Measurements from ENCODE around the gene UGT2B10. TPM values are rescaled to one million over a fixed set of nuclear protein-coding genes. Genes with fewer than 3 reads are reported as not detected.
A peak's percentile ranks its signal among the peaks of the same experiment; 100 is the strongest.
"Not testable (repeated sequence)": the region's sequence is repeated elsewhere in the genome, so short reads cannot be mapped to it uniquely, and the experiment has no call there.

The UGT2B10 gene
- total RNA-seq = not detected in 2 replicates
- long read RNA-seq = 0 reads

- DNase-seq (ENCODE audit: low spot score, unreplicated experiment); H3K27me3 Mint-ChIP-seq; H3K36me3 Mint-ChIP-seq (ENCODE audit: insufficient read depth): not testable (repeated sequence)
- H3K4me3 Mint-ChIP-seq (ENCODE audit: low read depth) = peak within 1 kb of the TSS; percentile 1
- H3K4me1 Mint-ChIP-seq (ENCODE audit: low read depth) = peaks cover 26% of the 10 kb centered on the region
- peak within 1 kb of the TSS; percentile 86 for H3K27ac Mint-ChIP-seq
- H3K9me3 Mint-ChIP-seq (ENCODE audit: low read depth) = peaks cover 13% of the 10 kb centered on the region
These were observed at the start of gene UGT2B10 for GRCh38 chr4:68815617-68816409. UGT2B10 (plus strand) TSS chr4:68815994; CDS start chr4:68816020, 26 bp downstream.

- H3K36me3 Mint-ChIP-seq (ENCODE audit: insufficient read depth) = peaks cover 33% of the 10 kb centered on the region
- H3K27ac Mint-ChIP-seq; DNase-seq (ENCODE audit: low spot score, unreplicated experiment); H3K27me3 Mint-ChIP-seq; H3K4me3 Mint-ChIP-seq (ENCODE audit: low read depth); H3K4me1 Mint-ChIP-seq (ENCODE audit: low read depth): not testable (repeated sequence)
- H3K9me3 Mint-ChIP-seq (ENCODE audit: low read depth) = peaks cover 48% of the 10 kb centered on the region
These were observed 44.0 kb upstream of the UGT2B10 start for GRCh38 chr4:68771836-68772235.

- Mint-ChIP-seq H3K27me3 (no peaks in the 10 kb centered on the region), H3K36me3 (ENCODE audit: insufficient read depth) (peaks cover 37% of the 10 kb centered on the region), H3K4me1 (ENCODE audit: low read depth) (peaks cover 10% of the 10 kb centered on the region), H3K9me3 (ENCODE audit: low read depth) (peaks cover 57% of the 10 kb centered on the region), H3K27ac (no peak overlapping the region), H3K4me3 (ENCODE audit: low read depth) (no peak overlapping the region)
- TF ChIP-seq, protein P1, sequence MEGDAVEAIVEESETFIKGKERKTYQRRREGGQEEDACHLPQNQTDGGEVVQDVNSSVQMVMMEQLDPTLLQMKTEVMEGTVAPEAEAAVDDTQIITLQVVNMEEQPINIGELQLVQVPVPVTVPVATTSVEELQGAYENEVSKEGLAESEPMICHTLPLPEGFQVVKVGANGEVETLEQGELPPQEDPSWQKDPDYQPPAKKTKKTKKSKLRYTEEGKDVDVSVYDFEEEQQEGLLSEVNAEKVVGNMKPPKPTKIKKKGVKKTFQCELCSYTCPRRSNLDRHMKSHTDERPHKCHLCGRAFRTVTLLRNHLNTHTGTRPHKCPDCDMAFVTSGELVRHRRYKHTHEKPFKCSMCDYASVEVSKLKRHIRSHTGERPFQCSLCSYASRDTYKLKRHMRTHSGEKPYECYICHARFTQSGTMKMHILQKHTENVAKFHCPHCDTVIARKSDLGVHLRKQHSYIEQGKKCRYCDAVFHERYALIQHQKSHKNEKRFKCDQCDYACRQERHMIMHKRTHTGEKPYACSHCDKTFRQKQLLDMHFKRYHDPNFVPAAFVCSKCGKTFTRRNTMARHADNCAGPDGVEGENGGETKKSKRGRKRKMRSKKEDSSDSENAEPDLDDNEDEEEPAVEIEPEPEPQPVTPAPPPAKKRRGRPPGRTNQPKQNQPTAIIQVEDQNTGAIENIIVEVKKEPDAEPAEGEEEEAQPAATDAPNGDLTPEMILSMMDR (IDR thresholded peaks at IDR 0.05; ENCODE audit: unreplicated experiment) = no peak
- DNase-seq (ENCODE audit: low spot score, unreplicated experiment) = no peak
These were observed 42.1 kb upstream of the UGT2B10 start for GRCh38 chr4:68773699-68774098.

DNA sequence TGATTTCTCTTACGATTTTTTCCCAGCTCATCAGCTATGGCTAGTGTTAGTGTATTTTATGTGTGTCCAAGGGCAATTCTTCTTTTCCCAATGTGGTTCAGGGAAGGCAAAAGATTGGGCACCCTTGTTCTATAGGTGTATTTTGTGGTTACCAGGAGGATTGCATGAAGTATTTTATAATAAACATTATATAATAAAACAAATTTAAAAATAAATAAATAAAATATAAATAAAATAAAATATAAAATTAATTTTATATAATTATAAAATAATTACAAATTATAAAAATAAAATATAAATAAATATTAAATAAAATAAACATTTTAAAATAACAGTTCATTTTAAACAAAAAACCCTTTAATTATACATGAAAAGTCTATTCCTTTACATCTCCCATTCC, 35.6 kb upstream of the UGT2B10 start:
- TF ChIP-seq, protein P1 (IDR thresholded peaks at IDR 0.05; ENCODE audit: unreplicated experiment) = no peak
- peaks cover 43% of the 10 kb centered on the region for H3K9me3 Mint-ChIP-seq (ENCODE audit: low read depth)
- H3K36me3 Mint-ChIP-seq (ENCODE audit: insufficient read depth) = peaks cover 24% of the 10 kb centered on the region
- no peak overlapping the region for H3K4me3 Mint-ChIP-seq (ENCODE audit: low read depth)
- no peak overlapping the region for H3K27ac Mint-ChIP-seq
- peaks cover 16% of the 10 kb centered on the region for H3K4me1 Mint-ChIP-seq (ENCODE audit: low read depth)
- DNase-seq (ENCODE audit: low spot score, unreplicated experiment) = no peak
- no peaks in the 10 kb centered on the region for H3K27me3 Mint-ChIP-seq

- TF ChIP-seq, protein P1 (IDR thresholded peaks at IDR 0.05; ENCODE audit: unreplicated experiment) = no peak
- H3K36me3 Mint-ChIP-seq (ENCODE audit: insufficient read depth) = no peaks in the 10 kb centered on the region
These were observed 18.7 kb upstream of the UGT2B10 start for GRCh38 chr4:68797048-68797447.

GRCh38 chr4:68797618-68798017, 18.2 kb upstream of the UGT2B10 start:
- Mint-ChIP-seq H3K9me3 (ENCODE audit: low read depth) (peaks cover 20% of the 10 kb centered on the region), H3K4me1 (ENCODE audit: low read depth) (peaks cover 7% of the 10 kb centered on the region), H3K27ac (peak overlapping the region; percentile 43), H3K27me3 (no peaks in the 10 kb centered on the region), H3K36me3 (ENCODE audit: insufficient read depth) (peaks cover 2% of the 10 kb centered on the region), H3K4me3 (ENCODE audit: low read depth) (no peak overlapping the region)
- TF ChIP-seq, protein P1 (IDR thresholded peaks at IDR 0.05; ENCODE audit: unreplicated experiment) = no peak
- DNase-seq (ENCODE audit: low spot score, unreplicated experiment) = no peak

More at GRCh38 chr4:68797048-68797447, 18.7 kb upstream of the UGT2B10 start:
- no peak overlapping the region for H3K27ac Mint-ChIP-seq
- peaks cover 15% of the 10 kb centered on the region for H3K9me3 Mint-ChIP-seq (ENCODE audit: low read depth)
- no peak for DNase-seq (ENCODE audit: low spot score, unreplicated experiment)
- no peaks in the 10 kb centered on the region for H3K27me3 Mint-ChIP-seq
- H3K4me1 Mint-ChIP-seq (ENCODE audit: low read depth) = peaks cover 7% of the 10 kb centered on the region
- no peak overlapping the region for H3K4me3 Mint-ChIP-seq (ENCODE audit: low read depth)
